Kidney (tissue), 14 donors: Measurements from ENCODE around the gene ABTB1. TPM values are rescaled to one million over a fixed set of nuclear protein-coding genes. Genes with fewer than 3 reads are reported as not detected.
A peak's percentile ranks its signal among the peaks of the same experiment; 100 is the strongest.

Source experiments
- DNase-seq, 5 donors: peaks; one replicate each; pipeline ENCODE4 v3.0.0-alpha.2; 2013 to 2020
- FAIRE-seq: peaks from 2 replicates; lab custom pipeline; 2012; peaks lifted over from hg19 to GRCh38; lab: Jason Lieb, UNC
- H3K27ac ChIP-seq, 2 donors: one replicate each; pipeline ENCODE4 v1.7.0; 2013; ENCODE audit warnings: low read depth in 2 of 2, low read length in 2 of 2, inconsistent platforms in 1 of 2
- H3K27me3 ChIP-seq: one replicate; pipeline ENCODE4 v1.7.1; 2013; ENCODE audit warnings: low read length, inconsistent platforms; ENCODE audit not compliant: control insufficient read depth, insufficient read depth
- H3K36me3 ChIP-seq, 3 donors: one replicate each; pipeline versions ENCODE4 v1.7.0 to v1.7.1; 2013; ENCODE audit warnings: low read length in 3 of 3, control low read depth in 1 of 3, inconsistent platforms in 1 of 3; ENCODE audit not compliant: insufficient read depth in 3 of 3, control insufficient read depth in 2 of 3
- H3K4me1 ChIP-seq, 3 donors: one replicate each; pipeline versions ENCODE4 v1.7.0 to v1.7.1; 2013; ENCODE audit warnings: low read length in 3 of 3, inconsistent platforms in 1 of 3, low read depth in 1 of 3; ENCODE audit not compliant: control insufficient read depth in 2 of 3, insufficient read depth in 2 of 3
- H3K4me3 ChIP-seq, 3 donors: one replicate each; pipeline versions ENCODE4 v1.7.0 to v1.8.1; 2013; ENCODE audit warnings: low read length in 3 of 3, control low read depth in 1 of 3, inconsistent platforms in 1 of 3
- H3K9ac ChIP-seq, 3 donors: one replicate each; pipeline versions ENCODE4 v1.7.0 to v1.7.1; 2013; ENCODE audit warnings: low read length in 3 of 3, control low read depth in 1 of 3, inconsistent platforms in 1 of 3
- H3K9me3 ChIP-seq, 3 donors: one replicate each; pipeline versions ENCODE4 v1.7.0 to v1.7.1; 2013; ENCODE audit warnings: low read length in 3 of 3, control low read depth in 1 of 3, inconsistent platforms in 1 of 3; ENCODE audit not compliant: control insufficient read depth in 2 of 3, insufficient read depth in 1 of 3
- intact Hi-C: fragments of 100-400 bp; cut with DNase I; formaldehyde crosslinking; loops from one replicate; pipeline ENCODE4 v1.11.1; 2022
- polyA plus RNA-seq: library from polyadenylated mRNA; stranded (reverse); fragments of 350-450 nt; fragmentation: Illumina TruSeq; extraction: RNeasy Lipid Tissue Mini Kit (QIAGEN cat#74804); gene quantifications from one replicate; pipeline ENCODE4 v1.2.3, GENCODE V29; 2014; ENCODE audit warnings: low read depth, low replicate concordance; ENCODE audit not compliant: insufficient read depth
- total RNA-seq: library from RNA; stranded (reverse); fragmentation: NEBNext Ultra II Directional; extraction: Animal tissue kit (Norgen Biotek cat#: 25700); gene quantifications from one replicate; pipeline ENCODE4 v1.2.1, GENCODE V29; 2021
- TF ChIP-seq, protein P1 (sequence below): IDR thresholded peaks from 3 replicates; pipeline ENCODE4 v1.5.1; 2012; ENCODE audit warnings: mild to moderate bottlenecking, moderate library complexity, borderline replicate concordance; ENCODE audit not compliant: insufficient read depth; ENCODE audit errors: extremely low read depth
- donor health status: control.
- donor health status: control.
- donor health status: control.
- donor health status: control.
- donor health status: control.
- donor health status: DM: yes; HTN: yes; CAD: no.
- donor health status: Normal renal cell carcinoma (clear cell type).

Gene ABTB1
- total and polyA plus RNA-seq, 2 donors from 2014 or later = 29.2 to 43.2 TPM

DNA sequence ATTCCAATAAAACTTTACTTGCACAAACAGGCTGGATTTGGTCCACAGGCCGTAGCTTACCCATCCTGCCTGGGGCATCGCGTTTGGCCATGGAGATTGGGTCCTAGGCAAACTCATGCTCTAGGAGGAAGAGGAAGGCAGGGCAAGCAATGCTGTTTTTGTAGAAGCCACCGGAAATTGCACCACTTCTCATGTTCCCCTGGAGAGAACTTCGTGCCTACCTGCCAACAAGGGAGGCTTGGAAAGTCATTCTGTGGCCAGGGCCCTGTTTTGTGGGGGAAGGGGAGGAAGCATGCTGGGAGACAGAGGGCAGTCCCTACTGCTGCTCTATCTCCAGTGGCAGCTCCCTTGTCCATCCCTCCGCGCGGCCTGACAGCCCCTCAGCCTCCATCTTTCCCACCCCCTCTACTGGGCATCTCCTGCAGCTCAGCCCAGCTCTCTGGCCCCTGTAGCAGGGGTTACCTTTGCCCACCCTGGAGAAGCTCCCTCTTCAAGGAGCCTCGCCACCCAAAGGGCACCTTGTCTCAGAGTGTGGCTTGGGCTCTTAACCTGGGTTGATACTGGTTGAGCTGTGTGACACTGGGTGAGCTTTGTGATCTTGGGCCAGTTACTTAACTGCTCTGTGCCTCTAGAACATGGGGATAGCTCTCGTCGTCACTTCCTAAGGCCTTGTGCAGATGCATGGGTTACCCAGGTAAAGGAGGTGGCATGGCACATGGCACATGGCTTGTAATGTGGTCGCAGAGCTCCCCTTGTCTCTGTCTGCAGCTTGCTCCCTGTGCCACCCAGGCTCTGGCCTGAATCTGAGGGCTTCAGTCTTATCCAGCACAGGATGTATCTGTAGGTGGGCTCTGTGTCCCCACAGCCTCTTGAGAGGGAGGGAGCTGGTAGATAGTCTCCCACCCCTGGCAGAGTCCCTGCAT lies 6.1 kb downstream of the ABTB1 start:
- Histone ChIP-seq H3K27me3 (no peaks in the 10 kb centered on the region), H3K4me1 (peaks cover 0 to 3% (median under 1%) of the 10 kb centered on the region in 3 donors), H3K9me3 (no peaks in the 10 kb centered on the region), H3K4me3 (no peak overlapping the region), H3K27ac (no peak overlapping the region), H3K9ac (no peak overlapping the region), H3K36me3 (no peaks in the 10 kb centered on the region)
- DNase-seq (peak in 1 of 5 donors; percentile 62), FAIRE-seq (no peak)
- TF ChIP-seq, protein P1, sequence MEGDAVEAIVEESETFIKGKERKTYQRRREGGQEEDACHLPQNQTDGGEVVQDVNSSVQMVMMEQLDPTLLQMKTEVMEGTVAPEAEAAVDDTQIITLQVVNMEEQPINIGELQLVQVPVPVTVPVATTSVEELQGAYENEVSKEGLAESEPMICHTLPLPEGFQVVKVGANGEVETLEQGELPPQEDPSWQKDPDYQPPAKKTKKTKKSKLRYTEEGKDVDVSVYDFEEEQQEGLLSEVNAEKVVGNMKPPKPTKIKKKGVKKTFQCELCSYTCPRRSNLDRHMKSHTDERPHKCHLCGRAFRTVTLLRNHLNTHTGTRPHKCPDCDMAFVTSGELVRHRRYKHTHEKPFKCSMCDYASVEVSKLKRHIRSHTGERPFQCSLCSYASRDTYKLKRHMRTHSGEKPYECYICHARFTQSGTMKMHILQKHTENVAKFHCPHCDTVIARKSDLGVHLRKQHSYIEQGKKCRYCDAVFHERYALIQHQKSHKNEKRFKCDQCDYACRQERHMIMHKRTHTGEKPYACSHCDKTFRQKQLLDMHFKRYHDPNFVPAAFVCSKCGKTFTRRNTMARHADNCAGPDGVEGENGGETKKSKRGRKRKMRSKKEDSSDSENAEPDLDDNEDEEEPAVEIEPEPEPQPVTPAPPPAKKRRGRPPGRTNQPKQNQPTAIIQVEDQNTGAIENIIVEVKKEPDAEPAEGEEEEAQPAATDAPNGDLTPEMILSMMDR = no peak
- intact Hi-C loops = no loop called here

DNA sequence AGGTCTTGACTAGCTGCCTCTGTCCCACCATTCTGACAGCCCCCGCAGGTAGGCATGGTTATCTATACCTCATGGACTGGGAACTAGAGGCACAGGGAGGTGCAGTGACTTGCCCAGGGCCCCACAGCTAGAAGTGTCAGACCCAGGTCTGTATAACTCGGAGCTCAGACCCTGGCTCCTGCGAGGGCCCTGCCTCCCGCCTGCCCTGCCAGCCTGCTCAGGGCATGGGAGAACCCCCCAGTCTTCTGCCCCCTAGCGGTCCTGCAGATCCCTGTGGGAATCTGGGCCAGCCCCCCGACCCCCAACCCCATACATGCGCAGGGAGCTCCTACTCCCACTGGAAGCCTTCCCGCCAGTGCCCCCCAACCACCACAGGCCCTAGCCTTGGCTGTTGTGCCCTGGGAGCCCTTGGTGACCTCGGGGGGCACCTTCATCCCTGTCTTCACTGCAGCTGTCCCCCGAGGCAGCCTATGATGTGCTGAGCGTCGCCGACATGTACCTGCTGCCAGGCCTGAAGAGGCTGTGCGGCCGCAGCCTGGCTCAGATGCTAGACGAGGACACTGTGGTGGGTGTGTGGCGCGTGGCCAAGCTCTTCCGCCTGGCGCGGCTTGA lies 6.9 kb downstream of the ABTB1 start:
- Histone ChIP-seq H3K36me3 (no peaks in the 10 kb centered on the region), H3K4me1 (no peaks in the 10 kb centered on the region), H3K9ac (no peak overlapping the region), H3K9me3 (no peaks in the 10 kb centered on the region), H3K4me3 (no peak overlapping the region), H3K27me3 (no peaks in the 10 kb centered on the region), H3K27ac (no peak overlapping the region)
- intact Hi-C loops = no loop called here
- TF ChIP-seq, protein P1 = no peak
- DNase-seq = peak in 2 of 5 donors; percentile 33 to 68
- no peak for FAIRE-seq

DNA sequence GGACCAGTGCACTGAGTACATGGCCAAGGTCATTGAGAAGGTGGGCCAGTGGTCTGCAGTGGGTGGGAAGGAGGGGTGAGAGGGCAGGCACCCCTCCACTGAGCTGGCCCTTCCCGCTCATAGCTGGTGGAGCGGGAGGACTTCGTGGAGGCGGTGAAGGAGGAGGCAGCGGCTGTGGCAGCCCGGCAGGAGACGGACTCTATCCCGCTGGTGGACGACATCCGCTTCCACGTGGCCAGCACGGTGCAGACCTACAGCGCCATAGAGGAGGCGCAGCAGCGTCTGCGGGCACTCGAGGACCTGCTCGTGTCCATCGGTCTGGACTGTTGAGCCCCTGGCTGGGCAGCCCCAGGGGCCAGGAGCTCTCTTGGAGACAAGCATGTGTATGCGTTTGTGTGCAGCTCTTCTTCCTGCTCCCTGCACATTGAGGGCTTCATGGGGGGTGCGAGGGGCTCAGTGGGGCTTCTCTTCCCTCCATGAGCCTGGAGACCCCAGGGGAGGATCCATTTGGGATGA lies 7.5 kb downstream of the ABTB1 start:
- intact Hi-C loops = no loop called here
- Histone ChIP-seq H3K9ac (no peak overlapping the region), H3K36me3 (no peaks in the 10 kb centered on the region), H3K4me1 (no peaks in the 10 kb centered on the region), H3K9me3 (no peaks in the 10 kb centered on the region), H3K4me3 (no peak overlapping the region), H3K27me3 (no peaks in the 10 kb centered on the region), H3K27ac (no peak overlapping the region)
- FAIRE-seq = no peak
- TF ChIP-seq, protein P1 = no peak
- DNase-seq = peak in 2 of 5 donors; percentile 35 to 69
